ENCODE data around the gene KLC4.

The KLC4 gene

DNA sequence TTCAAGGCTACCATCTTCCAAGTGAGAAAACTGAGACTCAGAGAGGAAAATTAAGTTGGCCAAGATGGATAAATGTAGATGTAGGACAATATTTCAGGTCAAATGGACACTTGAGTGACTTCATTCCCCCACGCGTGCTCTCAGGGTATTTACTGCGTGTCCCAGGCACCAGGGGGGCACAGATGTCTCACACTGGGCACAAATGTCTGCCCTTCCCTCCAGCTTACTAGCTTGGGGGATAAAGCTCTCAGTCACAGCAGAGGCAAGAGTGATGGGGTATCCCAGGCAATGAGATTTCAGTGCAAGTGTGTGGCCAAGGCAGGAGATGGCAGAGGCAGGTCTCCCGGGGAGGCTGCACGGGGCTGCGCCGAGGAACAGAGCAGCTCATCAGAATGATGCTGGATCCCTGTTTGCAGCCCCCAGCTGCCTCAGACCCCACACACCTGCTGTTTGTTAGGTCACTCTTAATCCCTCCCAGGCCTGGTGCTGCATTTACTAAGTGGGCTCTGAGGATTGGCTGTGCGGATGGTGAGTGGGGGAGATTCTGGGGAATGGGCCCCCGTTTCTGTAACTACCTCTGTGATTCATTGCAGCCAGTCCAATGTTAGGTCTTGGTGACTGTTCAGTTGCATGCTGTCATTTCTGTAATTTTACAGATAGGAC is 60.8 kb downstream of the KLC4 start:
- TF ChIP-seq, protein P1, sequence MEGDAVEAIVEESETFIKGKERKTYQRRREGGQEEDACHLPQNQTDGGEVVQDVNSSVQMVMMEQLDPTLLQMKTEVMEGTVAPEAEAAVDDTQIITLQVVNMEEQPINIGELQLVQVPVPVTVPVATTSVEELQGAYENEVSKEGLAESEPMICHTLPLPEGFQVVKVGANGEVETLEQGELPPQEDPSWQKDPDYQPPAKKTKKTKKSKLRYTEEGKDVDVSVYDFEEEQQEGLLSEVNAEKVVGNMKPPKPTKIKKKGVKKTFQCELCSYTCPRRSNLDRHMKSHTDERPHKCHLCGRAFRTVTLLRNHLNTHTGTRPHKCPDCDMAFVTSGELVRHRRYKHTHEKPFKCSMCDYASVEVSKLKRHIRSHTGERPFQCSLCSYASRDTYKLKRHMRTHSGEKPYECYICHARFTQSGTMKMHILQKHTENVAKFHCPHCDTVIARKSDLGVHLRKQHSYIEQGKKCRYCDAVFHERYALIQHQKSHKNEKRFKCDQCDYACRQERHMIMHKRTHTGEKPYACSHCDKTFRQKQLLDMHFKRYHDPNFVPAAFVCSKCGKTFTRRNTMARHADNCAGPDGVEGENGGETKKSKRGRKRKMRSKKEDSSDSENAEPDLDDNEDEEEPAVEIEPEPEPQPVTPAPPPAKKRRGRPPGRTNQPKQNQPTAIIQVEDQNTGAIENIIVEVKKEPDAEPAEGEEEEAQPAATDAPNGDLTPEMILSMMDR (IDR thresholded peaks at IDR 0.05; ENCODE audit: control insufficient read depth, extremely low read depth, insufficient read depth): no peak
- no peak overlapping the region for H3K4me3 ChIP-seq (ENCODE audit: low read depth, low read length)
- DNase-seq (ENCODE audit: low read depth): no peak

DNA sequence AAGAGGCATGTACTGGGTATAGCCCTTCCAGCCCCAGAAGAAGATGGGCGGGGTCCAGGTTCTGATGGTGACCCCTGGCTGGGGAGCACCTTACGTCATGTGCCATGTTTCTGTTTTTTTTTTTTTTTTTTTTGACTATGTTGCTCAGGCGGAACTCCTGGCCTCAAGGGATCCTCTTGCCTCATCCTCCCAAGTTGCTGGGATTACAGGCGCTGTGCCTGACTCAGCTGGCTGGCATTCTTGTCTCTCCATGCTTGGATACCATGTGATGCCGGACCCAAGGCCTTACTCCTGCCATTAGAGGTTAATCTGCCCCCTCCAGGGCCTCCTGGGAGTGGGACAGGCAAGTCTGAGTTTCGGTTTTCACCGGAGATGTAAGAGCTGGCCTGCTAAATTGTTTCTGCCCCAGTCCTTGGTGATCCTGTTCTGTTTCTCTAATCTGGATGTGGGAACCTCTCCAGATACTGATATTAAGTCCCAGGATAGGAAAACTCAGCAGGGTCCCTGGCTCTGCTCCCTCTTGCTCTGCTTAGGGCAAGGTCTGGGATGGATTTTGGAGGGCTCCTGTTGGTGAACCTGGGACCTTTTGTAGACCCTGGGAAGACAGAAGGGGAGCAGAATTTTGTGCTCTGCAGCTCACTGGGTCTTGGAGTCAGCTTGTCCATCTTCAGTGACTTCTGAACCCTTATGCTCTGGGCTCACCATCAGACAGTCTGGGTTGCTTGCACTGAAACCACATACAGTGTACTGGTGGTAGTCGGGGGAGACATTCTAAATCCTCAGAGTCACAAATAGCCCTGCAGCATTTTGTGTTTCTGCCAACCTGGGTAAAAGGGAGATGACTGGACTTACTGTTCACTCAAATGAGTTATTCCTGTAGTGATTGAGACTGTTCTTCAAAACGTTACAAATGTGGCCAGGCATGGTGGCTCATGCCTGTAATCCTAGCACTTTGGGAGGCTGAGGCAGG is 61.8 kb downstream of the KLC4 start:
- DNase-seq (ENCODE audit: low read depth): no peak
- TF ChIP-seq, protein P1 (IDR thresholded peaks at IDR 0.05; ENCODE audit: control insufficient read depth, extremely low read depth, insufficient read depth): no peak
- H3K4me3 ChIP-seq (ENCODE audit: low read depth, low read length): no peak overlapping the region

DNA sequence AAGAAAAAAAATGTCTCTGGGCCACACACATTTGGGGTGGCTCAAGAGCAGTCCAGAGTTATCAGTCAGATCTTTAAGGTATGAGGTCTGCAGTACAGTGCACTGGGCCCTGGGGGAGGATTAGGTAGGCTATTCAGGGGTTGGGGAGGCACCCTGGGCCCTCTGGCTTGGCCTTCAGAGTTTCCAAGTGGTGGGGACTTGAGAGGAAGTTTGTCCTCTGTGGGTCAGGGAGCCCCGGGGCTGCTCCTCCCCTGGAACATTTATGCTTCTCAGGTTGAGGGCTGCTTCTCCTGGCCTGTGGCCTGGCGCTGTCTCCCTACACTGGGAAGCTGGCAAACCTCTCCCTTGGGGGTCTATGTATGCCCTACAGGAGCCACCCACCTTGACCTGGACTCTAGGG is 62.7 kb downstream of the KLC4 start:
- no peak for DNase-seq (ENCODE audit: low read depth)
- no peak overlapping the region for H3K4me3 ChIP-seq (ENCODE audit: low read depth, low read length)
- TF ChIP-seq, protein P1 (IDR thresholded peaks at IDR 0.05; ENCODE audit: control insufficient read depth, extremely low read depth, insufficient read depth): no peak

DNA sequence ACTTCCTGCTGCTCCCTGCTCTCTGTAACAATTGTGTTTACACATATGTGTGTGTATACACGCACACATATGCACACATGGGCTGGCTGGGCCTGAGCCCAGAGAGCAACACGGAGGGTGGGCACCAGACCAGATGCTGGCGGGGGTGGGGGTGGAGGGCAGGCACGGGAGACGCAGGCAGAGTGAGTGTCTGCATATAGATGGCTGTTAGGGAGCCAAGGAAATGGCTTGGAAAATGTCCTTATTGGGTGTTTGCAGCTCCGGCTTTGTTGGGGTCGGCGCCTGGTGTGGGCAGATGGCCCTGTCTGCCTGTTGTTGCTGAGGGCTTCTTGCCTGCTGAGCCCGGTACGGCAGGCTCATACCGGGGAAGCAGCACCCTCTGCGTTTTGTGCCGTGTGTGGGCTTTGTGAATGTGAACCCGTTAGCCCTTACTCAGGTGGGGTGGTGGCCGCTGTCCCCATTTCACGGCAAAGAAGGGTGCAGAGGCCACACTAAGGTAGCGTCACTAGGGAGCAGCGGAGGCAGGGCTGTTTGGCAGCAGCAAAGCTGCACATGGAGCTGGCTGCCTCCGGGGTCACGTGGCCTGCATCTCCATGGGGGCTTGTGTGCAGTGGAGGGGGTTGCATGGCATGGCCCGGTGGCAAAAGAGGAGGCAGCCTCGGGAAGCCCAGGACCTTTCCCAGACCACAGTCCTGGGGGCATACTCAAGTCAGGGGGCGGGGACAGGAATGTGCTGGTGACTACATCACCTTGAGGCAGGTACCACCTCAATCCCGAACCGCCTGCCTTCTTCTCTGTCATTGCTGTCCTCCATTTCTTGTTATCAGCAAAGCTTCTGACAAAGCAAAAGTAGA is 64.3 kb downstream of the KLC4 start:
- TF ChIP-seq, protein P1 (IDR thresholded peaks at IDR 0.05; ENCODE audit: control insufficient read depth, extremely low read depth, insufficient read depth): no peak
- no peak for DNase-seq (ENCODE audit: low read depth)
- no peak overlapping the region for H3K4me3 ChIP-seq (ENCODE audit: low read depth, low read length)

DNA sequence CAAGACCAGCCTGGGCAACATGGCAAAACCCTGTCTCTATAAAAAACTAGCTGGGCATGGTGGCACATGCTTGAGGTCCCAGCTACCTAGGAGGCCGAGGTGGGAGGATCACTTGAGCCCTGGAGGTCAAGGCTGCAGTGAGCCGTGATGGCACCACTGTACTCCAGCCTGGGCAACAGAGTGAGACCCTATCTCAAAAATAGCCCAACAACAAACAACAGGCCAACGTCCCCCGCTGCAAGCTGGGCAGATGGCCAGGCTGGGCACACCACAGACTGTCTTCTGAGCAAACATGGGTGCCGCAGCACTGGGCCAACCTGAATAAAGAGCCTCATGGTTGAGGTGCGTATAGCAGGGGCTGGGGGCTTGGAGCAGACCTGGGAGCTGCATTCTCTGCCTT is 65.0 kb downstream of the KLC4 start:
- no peak overlapping the region for H3K4me3 ChIP-seq (ENCODE audit: low read depth, low read length)
- TF ChIP-seq, protein P1 (IDR thresholded peaks at IDR 0.05; ENCODE audit: control insufficient read depth, extremely low read depth, insufficient read depth): no peak
- DNase-seq (ENCODE audit: low read depth): no peak

Measured in LNCaP clone FGC (cell line).